Activated naive CD8-positive, alpha-beta T cell treated with anti-CD3 and anti-CD28 coated beads for 36 hours (primary cell): ENCODE data around the gene GADD45GIP1. TPM values are rescaled to one million over a fixed set of nuclear protein-coding genes. Genes with fewer than 3 reads are reported as not detected.
"Not testable (repeated sequence)": the region's sequence is repeated elsewhere in the genome, so short reads cannot be mapped to it uniquely, and the experiment has no call there.

Experiments
- DNase-seq: peaks from one replicate; pipeline ENCODE4 v3.0.0; 2021
- H3K27ac Mint-ChIP-seq: one replicate; pipeline ENCODE4 v1.8.0; 2022; ENCODE audit warnings: mild to moderate bottlenecking, moderate library complexity, mixed read lengths
- H3K27me3 Mint-ChIP-seq: one replicate; pipeline ENCODE4 v1.8.0; 2022; ENCODE audit warnings: mild to moderate bottlenecking, mixed read lengths
- H3K36me3 Mint-ChIP-seq: one replicate; pipeline ENCODE4 v1.8.0; 2021; ENCODE audit warnings: mild to moderate bottlenecking, mixed read lengths
- H3K4me1 Mint-ChIP-seq: one replicate; pipeline ENCODE4 v1.8.0; 2021; ENCODE audit warnings: mixed read lengths
- H3K4me3 Mint-ChIP-seq: one replicate; pipeline ENCODE4 v1.8.0; 2022; ENCODE audit warnings: mild to moderate bottlenecking, moderate library complexity, mixed read lengths
- H3K9me3 Mint-ChIP-seq: one replicate; pipeline ENCODE4 v1.8.0; 2022; ENCODE audit warnings: mixed read lengths
- total RNA-seq, 2 experiments: library from RNA; stranded (reverse); gene quantifications; one replicate each; pipeline ENCODE4 v1.2.3, GENCODE V29; 2021

Gene GADD45GIP1
- total RNA-seq, 2 experiments from 2014 or later = 37.1 to 37.8 TPM

DNA sequence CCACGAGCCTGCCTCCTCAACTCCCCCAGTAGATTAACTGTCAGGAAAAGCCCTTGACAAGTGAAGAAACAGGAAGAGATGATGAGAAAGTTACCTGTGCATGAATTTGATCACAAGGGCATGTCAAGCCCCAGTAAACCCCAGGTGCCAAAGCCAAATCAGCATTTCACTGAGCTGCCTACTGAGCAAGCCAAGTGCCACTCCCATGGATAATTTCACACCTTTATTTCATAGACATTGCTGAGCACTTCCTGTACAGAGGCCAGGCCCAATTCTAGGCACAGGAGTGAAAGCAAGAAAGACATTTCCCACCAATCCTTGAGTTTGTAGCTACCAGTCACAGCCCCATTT is 2.4 kb downstream of the GADD45GIP1 start:
- peak overlapping the region; percentile 89 for H3K27ac Mint-ChIP-seq
- H3K27me3 Mint-ChIP-seq = no peaks in the 10 kb centered on the region
- H3K4me1 Mint-ChIP-seq = peaks cover 31% of the 10 kb centered on the region
- H3K9me3 Mint-ChIP-seq = no peaks in the 10 kb centered on the region
- no peak for DNase-seq
- H3K36me3 Mint-ChIP-seq = peaks cover 44% of the 10 kb centered on the region
- H3K4me3 Mint-ChIP-seq = peak overlapping the region; percentile 2

DNA sequence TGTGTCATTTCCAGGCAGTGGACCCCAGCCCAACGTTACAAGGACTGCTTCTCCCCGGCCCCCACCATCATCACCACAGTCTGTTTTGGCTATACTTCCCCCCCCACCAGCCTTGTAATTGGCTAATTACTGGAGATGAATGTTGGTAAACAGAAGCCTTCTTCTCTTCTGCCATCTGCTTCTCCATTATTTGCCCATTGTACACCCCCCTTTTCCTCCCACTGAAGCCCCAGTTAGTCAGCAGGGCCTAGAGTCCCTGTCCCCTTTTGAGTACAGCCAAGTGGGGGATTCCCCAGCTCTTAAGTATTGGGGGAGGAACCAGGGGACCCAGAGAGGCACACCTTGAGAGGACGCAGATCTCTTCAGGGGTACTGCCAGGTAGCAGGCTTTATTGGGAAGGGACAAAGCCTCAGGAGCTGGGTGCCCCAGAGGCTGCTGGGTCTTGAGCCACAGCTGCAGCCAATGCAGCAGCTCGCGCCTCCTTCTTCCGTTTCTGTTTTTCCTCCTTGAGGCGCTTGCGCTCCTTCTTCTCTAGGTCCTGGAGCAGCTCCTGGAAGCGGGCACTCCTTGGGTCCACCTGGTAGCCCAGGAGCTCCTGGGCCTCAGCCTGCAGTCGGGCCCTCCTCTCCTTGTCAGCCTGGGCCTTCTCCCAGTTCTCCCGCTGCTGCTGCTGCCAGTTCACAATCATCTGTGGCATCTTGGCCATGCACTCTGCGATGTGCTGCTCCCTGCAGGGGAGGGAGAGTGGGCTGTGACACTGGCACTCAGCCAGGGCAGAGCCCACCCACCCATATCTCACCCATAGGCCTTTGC is 3.0 kb downstream of the GADD45GIP1 start:
- no peak for DNase-seq
- H3K9me3 Mint-ChIP-seq = no peaks in the 10 kb centered on the region
- H3K4me1 Mint-ChIP-seq = peaks cover 31% of the 10 kb centered on the region
- peak overlapping the region; percentile 89 for H3K27ac Mint-ChIP-seq
- peaks cover 44% of the 10 kb centered on the region for H3K36me3 Mint-ChIP-seq
- H3K27me3 Mint-ChIP-seq = no peaks in the 10 kb centered on the region
- peak overlapping the region; percentile 34 for H3K4me3 Mint-ChIP-seq

DNA sequence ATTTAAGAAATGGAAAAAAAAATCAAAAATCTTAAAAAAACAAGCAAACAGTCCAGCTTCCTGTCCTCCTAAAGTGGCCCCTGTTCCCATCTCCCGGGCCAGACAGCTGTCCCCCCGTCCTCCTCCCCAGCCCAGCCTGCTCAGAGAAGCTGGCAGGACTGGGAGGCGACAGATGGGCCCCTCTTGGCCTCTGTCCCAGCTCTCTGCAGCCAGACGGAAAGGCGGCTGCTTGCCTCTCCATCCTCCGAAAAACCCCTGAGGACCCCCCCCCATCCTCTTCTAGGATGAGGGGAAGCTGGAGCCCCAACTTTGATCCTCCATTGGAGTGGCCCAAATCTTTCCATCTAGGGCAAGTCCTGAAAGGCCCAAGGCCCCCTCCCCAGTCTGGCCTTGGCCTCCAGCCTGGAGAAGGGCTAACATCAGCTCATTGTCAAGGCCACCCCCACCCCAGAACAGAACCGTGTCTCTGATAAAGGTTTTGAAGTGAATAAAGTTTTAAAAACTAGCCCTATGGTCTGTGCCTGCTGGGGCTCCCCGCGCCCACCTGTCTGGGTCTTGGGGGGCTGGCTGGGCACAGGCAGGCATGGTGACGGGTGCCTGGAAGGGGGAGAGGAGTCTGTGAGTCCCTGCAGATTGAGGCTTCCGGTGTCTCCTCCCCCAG is 3.8 kb downstream of the GADD45GIP1 start:
- no peaks in the 10 kb centered on the region for H3K9me3 Mint-ChIP-seq
- H3K27ac Mint-ChIP-seq = peak overlapping the region; percentile 74
- no peak for DNase-seq
- H3K4me1 Mint-ChIP-seq = peaks cover 35% of the 10 kb centered on the region
- H3K36me3 Mint-ChIP-seq = peaks cover 49% of the 10 kb centered on the region
- no peaks in the 10 kb centered on the region for H3K27me3 Mint-ChIP-seq
- peak overlapping the region; percentile 34 for H3K4me3 Mint-ChIP-seq

DNA sequence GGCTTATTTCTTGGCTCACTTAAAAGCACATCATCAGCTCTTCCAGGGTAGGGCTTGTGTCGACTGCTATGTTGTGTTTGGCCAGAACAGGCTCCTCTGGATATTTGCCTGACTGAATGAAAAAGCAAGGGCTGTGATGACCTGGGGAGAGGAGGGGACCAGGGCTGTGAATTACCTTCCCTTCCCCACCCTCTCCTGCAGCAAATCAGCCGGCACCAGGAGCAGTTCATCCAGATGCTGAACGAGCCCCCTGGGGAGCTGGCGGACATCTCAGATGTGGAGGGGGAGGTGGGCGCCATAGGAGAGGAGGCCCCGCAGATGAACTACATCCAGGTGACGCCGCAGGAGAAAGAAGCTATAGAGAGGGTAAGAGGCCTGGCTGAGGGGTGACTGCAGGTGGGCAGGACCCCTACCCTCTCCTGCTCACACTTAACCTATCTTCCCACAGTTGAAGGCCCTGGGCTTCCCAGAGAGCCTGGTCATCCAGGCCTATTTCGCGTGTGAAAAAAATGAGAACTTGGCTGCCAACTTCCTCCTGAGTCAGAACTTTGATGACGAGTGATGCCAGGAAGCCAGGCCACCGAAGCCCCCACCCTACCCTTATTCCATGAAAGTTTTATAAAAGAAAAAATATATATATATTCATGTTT is 4.4 kb downstream of the GADD45GIP1 start:
- no peaks in the 10 kb centered on the region for H3K27me3 Mint-ChIP-seq
- H3K9me3 Mint-ChIP-seq = no peaks in the 10 kb centered on the region
- DNase-seq = no peak
- H3K4me1 Mint-ChIP-seq = peaks cover 36% of the 10 kb centered on the region
- H3K27ac Mint-ChIP-seq = peak overlapping the region; percentile 25
- peaks cover 54% of the 10 kb centered on the region for H3K36me3 Mint-ChIP-seq
- no peak overlapping the region for H3K4me3 Mint-ChIP-seq

DNA sequence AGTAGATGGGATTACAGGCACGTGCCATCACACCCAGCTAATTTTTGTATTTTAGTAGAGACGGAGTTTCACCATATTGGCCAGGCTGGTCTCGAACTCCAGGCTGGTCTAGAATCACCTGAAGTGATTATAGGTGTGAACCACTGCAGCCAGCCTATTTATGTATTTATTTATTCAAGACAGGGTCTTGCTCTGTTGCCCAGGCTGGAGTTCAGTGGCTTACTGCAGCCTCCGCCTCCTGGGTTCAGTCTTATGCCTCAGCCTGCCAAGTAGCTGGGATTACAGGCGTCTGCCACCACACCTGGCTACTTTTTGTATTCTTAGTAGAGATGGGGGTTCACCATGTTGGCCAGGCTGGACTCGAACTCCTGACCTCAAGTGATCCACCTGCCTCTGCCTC is 5.0 kb downstream of the GADD45GIP1 start:
- H3K4me1 Mint-ChIP-seq = peaks cover 37% of the 10 kb centered on the region
- H3K9me3 Mint-ChIP-seq, H3K27ac Mint-ChIP-seq, H3K27me3 Mint-ChIP-seq, H3K4me3 Mint-ChIP-seq, DNase-seq: not testable (repeated sequence)
- H3K36me3 Mint-ChIP-seq = peaks cover 53% of the 10 kb centered on the region

DNA sequence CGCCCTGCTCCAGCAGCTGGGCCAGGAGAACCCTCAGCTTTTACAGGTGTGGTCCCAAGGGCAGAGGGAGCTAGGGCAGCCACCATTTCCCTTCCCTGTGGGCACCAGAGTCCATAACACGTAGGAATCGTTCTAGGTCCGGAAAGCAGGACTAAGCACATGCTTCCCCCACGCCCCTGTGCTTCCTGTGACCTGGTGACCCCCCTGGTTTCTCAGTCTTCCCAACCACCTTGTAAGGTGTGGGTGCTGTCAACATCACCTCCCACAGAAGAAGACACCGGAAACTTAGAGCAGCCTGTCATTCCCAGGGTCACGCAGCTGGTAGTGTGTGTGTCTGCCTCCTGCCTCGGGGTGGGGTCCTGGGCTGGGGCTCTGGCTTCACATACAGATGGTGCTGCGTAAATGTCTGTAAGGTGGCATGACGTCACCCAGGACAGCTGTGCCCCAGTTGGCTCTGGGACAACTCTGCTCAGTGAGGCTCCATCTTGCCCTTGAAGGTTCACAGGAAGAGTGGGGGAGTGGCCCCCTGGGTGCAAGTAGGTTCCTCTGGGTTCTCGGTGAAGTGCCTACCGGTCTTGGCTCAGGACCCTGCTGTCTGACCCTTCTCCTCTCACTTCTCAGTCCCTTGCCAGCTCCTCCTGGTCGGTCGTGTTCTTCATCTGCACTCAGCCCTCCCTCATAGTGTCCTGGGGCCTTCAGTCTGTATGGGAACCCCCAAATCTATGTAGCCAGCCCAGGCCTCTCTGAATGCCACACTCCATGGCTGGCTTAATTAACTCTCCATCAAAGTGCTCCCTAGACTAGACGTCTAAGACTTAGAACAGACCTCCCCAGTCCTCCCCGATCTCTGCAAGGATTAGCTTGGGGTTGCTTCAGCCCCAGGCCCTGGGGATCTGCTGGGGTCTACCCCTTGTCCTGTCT is 7.4 kb downstream of the GADD45GIP1 start:
- Mint-ChIP-seq H3K36me3 (peaks cover 59% of the 10 kb centered on the region), H3K9me3 (no peaks in the 10 kb centered on the region), H3K4me3 (no peak overlapping the region), H3K27ac (peak overlapping the region; percentile 34), H3K27me3 (peaks cover 3% of the 10 kb centered on the region), H3K4me1 (peaks cover 35% of the 10 kb centered on the region)
- DNase-seq = no peak

DNA sequence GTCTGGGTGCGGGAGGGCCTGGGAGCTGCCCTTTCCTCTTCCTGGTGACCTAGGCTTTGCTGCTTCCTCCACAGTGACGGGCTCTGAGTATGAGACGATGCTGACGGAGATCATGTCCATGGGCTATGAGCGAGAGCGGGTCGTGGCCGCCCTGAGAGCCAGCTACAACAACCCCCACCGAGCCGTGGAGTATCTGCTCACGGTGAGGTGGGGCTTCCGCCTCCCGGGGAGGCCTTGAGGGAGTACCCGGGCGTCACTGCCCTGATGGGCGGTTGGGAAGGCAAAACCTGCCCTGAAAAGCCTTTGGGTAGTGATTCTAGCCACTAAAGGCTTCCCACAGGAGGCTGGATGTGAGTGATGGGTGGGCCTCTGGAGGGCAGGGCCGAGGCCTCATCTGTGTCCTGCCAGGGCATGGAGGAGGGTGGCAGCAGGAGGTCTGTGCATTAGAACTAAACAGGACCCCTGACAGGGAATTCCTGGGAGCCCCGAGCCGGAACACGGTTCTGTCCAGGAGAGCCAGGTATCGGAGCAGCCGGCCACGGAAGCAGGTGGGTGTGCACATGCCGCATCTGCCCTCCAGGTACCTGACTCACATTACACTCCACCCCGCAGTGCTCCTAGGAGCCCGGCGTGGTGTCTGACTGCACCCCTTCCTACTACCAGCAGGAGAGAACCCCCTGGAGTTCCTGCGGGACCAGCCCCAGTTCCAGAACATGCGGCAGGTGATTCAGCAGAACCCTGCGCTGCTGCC is 8.2 kb downstream of the GADD45GIP1 start:
- Mint-ChIP-seq H3K9me3 (no peaks in the 10 kb centered on the region), H3K36me3 (peaks cover 58% of the 10 kb centered on the region), H3K27ac (peak overlapping the region; percentile 73), H3K27me3 (peaks cover 3% of the 10 kb centered on the region), H3K4me3 (no peak overlapping the region), H3K4me1 (peaks cover 36% of the 10 kb centered on the region)
- no peak for DNase-seq

DNA sequence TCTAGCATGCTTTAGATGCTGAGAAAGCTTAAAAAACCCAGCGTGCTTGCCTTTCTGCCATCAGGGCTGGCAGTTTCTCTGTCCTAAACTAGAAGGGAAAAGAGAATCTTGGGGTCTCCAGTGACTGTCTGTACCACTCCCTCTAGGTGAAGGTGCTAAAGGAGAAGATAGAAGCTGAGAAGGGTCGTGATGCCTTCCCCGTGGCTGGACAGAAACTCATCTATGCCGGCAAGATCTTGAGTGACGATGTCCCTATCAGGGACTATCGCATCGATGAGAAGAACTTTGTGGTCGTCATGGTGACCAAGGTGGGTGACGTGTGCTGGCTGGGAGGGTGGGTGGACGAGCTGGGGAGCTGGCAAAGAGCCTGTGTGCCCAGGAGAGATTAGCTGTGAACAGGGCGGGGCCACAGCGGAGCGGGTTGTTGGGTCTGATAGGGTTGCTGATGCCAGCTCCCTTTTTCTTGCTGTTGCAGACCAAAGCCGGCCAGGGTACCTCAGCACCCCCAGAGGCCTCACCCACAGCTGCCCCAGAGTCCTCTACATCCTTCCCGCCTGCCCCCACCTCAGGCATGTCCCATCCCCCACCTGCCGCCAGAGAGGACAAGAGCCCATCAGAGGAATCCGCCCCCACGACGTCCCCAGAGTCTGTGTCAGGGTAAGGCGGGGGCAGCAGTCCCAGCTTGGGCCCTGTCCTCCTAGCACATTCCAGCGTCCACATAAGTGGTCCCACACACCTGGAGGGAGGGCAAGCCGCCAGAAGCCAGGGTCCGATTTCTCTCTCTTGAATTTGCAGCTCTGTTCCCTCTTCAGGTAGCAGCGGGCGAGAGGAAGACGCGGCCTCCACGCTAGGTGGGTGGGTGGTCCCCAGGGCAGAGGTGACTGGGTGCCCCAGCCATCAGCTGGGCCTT is 9.1 kb downstream of the GADD45GIP1 start:
- Mint-ChIP-seq H3K4me3 (peak overlapping the region; percentile 51), H3K27ac (peak overlapping the region; percentile 73), H3K9me3 (peaks cover 1% of the 10 kb centered on the region), H3K4me1 (peaks cover 42% of the 10 kb centered on the region), H3K27me3 (peaks cover 3% of the 10 kb centered on the region), H3K36me3 (peaks cover 65% of the 10 kb centered on the region)
- no peak for DNase-seq

DNA sequence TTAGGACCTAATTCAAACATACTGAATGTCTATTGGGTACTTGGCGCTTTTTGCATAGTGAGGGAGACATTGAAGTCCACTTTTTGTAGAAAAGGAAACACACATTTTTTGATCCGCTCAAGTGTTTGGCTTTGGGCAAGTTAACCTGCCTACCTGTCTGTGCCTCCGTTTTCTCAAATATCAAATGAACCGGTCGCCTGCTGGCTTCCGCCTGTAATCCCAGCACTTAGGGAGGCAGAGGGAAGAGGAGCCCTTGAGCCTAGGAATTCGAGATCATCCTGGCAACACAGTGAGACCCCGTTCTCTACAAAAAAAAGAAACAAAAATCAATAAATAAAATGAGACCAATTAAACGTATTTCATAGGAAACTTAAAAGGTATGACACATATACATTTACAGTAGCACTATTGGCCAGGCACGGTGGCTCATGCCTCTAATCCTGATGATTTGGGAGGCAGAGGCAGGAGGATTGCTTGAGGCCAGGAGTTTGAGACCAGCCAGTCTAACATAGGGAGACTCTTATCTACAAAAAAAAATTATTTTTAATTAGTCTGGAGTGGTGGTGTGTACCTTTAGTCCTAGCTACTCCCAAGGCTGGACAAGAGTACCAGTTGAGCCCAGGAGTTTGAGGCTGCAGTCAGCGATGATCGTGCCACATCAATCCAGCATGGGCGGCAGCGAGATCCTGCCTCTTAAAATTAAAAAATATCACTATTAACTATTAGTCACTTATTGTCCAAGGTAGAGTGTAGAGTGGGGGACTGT is 10.1 kb downstream of the GADD45GIP1 start:
- peak overlapping the region; percentile 92 for H3K27ac Mint-ChIP-seq
- peaks cover 3% of the 10 kb centered on the region for H3K27me3 Mint-ChIP-seq
- H3K4me1 Mint-ChIP-seq = peaks cover 50% of the 10 kb centered on the region
- DNase-seq = no peak
- peaks cover 1% of the 10 kb centered on the region for H3K9me3 Mint-ChIP-seq
- H3K4me3 Mint-ChIP-seq = peak overlapping the region; percentile 88
- peaks cover 69% of the 10 kb centered on the region for H3K36me3 Mint-ChIP-seq

DNA sequence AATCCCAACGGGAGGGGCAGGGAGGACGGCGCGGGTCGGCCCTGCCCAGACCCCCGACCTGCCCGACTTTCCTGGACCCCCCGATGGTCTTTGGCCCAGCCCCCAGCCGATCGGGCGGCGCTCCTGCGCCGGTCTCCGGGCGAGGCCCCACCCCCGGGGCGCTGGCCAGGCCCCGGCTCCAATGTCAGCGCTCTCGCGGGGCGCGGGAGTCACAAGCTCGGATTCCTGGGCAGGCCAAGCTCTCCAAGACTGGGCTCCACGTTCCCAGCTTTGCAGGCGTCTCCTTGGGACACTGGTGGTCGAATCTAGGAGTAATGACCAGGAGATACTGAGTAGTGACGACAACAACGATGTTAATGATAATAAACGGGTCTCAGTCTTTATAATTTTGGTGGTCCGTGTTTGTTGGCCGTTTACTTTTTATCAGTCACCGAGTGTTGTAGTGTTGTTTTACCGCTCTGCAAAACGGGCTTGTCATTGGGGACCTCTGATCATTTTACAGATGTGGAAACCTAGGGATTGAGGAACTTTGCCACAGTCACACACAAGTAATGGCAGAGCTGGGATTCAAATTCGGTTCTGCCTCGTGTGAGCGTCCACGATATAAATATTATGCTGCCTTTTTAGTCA is 10.8 kb downstream of the GADD45GIP1 start:
- Mint-ChIP-seq H3K4me1 (peaks cover 51% of the 10 kb centered on the region), H3K9me3 (peaks cover 1% of the 10 kb centered on the region), H3K27ac (peak overlapping the region; percentile 92), H3K27me3 (peaks cover 3% of the 10 kb centered on the region), H3K36me3 (peaks cover 69% of the 10 kb centered on the region), H3K4me3 (peak overlapping the region; percentile 88)
- peak; percentile 71 for DNase-seq

DNA sequence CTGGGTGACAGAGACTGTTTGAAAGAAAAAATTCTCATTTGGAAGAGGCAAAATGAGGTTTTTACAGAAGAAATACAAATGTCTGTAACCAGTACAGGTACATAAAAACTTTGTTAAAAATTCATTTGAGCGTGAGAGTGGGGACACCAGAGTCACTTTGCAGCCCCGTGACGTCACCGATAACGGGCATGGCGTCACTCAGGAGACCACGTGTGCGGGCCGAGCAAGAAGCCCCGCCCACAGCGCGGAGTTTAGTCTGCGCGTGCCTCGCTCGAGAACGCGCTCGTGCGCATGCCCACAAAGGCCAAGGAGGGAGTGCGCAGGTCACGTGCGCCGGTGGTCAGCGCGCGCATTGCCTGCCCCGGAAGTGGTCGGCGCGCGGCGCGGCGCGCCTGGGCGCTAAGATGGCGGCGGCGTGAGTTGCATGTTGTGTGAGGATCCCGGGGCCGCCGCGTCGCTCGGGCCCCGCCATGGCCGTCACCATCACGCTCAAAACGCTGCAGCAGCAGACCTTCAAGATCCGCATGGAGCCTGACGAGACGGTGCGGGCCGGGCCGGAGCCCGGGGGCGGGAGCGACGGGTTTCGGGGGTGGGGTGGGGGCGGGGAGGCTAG is 11.4 kb downstream of the GADD45GIP1 start, which contains the start of gene RAD23A:
Gene RAD23A (plus strand): TSS at position 384 of the 613 bp plus-strand sequence. CDS start 87 bp downstream, at position 471.
- H3K4me1 Mint-ChIP-seq = peaks cover 55% of the 10 kb centered on the region
- DNase-seq = peak; percentile 99
- H3K4me3 Mint-ChIP-seq = peak within 1 kb of the TSS; percentile 88
- peak within 1 kb of the TSS; percentile 97 for H3K27ac Mint-ChIP-seq
- peaks cover 3% of the 10 kb centered on the region for H3K27me3 Mint-ChIP-seq
- peaks cover 71% of the 10 kb centered on the region for H3K36me3 Mint-ChIP-seq
- H3K9me3 Mint-ChIP-seq = peaks cover 1% of the 10 kb centered on the region
